ENCODE measurements around the gene NELFE. TPM values are rescaled to one million over a fixed set of nuclear protein-coding genes. Genes with fewer than 3 reads are reported as not detected.

Gene NELFE
- total RNA-seq, 2 experiments from 2014 or later = 67.1 to 70.8 TPM

DNA sequence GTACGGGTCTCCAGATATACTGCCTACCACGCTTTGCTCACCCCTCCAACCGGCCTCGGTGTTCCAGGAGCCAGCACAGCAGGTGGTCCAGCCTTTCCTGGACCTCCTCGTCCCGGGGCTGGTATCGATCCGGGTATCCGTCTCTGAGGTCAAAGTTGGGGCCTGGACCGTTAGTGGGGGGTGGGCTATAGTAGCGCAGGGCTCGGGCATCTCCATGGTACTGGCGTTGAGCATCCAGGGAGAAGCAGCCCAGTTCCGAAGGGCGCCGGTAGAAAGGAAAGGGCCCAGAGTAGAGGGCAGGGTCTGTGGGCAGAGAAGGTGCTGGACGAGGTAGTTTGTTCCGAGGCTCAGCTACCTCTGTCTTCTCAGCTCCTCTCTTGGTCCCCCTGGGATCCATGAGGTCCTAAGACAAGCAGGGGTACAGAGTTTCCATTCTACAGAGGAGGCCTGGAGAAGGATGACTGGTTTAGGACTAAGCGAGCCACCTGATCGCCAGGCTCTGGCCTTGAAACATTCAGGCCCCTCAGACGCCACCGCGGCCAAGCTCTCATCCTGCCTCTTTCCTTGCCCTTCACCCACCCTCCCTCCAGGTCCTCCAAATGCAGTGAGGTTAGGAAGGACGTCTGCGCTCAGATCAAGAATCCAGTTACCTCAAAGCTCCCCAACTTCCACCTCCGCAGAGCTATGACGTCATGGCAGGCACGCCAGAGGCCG, 12.7 kb upstream of the NELFE start:
- H3K27ac Mint-ChIP-seq = peak overlapping the region; percentile 100
- ATAC-seq (no peak), DNase-seq (no peak)
- H3K36me3 Mint-ChIP-seq (ENCODE audit: low read depth) = peaks cover 36% of the 10 kb centered on the region
- H3K4me3 Mint-ChIP-seq = peak overlapping the region; percentile 95
- POLR2A ChIA-PET = interaction anchor here (0.8 to 6.0 kb wide), 16 partner anchors 8 to 1001 kb away, joined by 3 to 68 read pairs (median 4); partner anchors contain the start of genes BAG6, EHMT2, NELFE and PBX2
- CTCF ChIA-PET = interaction anchor here (1.0 to 2.6 kb wide), 5 partner anchors 13 to 224 kb away, joined by 3 to 15 read pairs (median 4); partner anchors contain the start of genes NELFE, NEU1 and SKIC2
- no peaks in the 10 kb centered on the region for H3K9me3 Mint-ChIP-seq (ENCODE audit: insufficient read depth)
- peaks cover 37% of the 10 kb centered on the region for H3K4me1 Mint-ChIP-seq (ENCODE audit: low read depth)
- no peaks in the 10 kb centered on the region for H3K27me3 Mint-ChIP-seq (ENCODE audit: low read depth)

DNA sequence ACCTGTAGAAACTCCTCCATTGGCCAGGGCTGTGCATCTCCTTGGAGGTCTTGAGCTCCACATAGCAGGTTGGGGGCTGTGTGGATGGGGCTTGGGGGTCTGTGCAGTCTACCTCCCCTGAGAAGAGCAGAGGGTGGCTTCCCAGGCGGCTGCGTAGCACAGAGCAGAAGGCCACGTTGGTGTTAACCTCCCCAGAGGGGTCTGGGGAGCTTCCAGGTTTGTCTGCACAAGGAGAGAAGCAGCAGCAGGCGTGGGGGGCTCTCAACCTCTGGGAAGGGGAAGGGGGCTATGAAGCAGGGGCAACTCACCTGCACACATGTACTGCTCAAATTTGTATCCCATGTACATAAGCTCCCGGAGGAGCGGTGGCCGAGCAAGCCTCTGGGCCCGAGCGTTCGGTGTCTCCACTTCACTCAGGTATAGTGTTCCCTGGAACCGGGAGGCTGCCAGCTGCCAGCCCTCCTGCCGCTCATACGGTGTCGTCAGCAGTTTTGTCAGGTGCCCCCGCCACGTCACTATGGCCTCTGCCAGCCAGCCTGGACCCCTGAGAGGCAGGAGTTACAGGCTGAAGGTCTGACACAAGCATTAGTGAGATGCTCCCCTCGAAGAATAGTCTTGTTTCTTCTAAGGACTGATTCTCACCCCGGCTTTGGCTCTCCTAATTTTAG, 12.0 kb upstream of the NELFE start:
- ChIA-PET CTCF (interaction anchor here (1.4 to 2.6 kb wide), 4 partner anchors 12 to 225 kb away, joined by 3 to 15 read pairs (median 9); partner anchors contain the start of genes NELFE and SKIC2), POLR2A (interaction anchor here (0.8 to 6.0 kb wide), 8 partner anchors 9 to 318 kb away, joined by 3 to 68 read pairs (median 4); partner anchors contain the start of genes ATF6B, BAG6, NELFE and SKIC2)
- Mint-ChIP-seq H3K27ac (peak overlapping the region; percentile 100), H3K4me1 (ENCODE audit: low read depth) (peaks cover 37% of the 10 kb centered on the region), H3K9me3 (ENCODE audit: insufficient read depth) (no peaks in the 10 kb centered on the region), H3K27me3 (ENCODE audit: low read depth) (no peaks in the 10 kb centered on the region), H3K4me3 (peak overlapping the region; percentile 95), H3K36me3 (ENCODE audit: low read depth) (peaks cover 39% of the 10 kb centered on the region)
- DNase-seq (no peak), ATAC-seq (no peak)

DNA sequence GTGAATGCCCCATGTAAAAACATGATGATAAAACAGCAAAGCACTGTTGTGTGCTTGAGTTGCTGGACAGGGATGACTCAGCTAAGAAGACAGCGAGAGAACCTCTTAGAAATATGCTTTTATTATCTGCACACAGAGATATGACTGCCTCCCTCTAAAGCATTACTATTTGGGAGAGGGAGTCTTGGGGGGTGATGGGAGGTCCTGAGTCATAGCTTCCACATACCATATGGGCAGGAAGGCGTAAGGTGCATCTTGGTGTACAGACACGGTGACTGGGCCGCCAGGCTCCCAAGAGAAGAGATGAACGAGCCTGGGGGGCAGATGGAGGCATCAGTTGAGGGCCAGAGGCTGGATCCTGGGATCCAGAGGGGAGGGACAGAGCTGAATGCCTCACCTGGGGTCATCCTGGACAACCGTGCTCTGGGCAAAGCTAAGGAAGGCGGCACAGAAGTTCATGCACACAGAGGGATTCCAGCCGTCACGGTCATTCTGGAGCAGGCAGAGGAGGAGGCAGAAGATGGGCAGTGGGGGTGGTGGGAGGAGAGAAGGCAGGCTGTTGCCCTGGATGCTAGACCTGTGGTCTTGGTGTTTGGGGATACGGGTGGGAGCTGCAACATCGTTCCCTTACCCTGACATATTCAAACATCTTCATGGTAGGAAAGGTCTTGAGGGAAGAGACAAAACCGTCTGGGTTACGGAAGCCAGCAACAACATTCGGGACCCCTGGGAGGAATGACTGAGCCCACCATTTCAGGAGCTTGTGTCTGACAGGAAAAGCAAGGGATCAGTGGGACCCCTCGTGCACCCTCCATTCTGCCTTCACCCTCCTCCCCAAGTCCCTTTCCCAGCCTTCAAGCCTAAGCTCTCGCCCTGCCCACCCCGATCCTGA, 11.2 kb upstream of the NELFE start:
- peak overlapping the region; percentile 100 for H3K27ac Mint-ChIP-seq
- POLR2A ChIA-PET = interaction anchor here (0.8 to 6.0 kb wide), 5 partner anchors 8 to 158 kb away, joined by 3 to 68 read pairs (median 4); partner anchors contain the start of genes ATF6B, NELFE and SKIC2
- peak overlapping the region; percentile 95 for H3K4me3 Mint-ChIP-seq
- H3K9me3 Mint-ChIP-seq (ENCODE audit: insufficient read depth) = no peaks in the 10 kb centered on the region
- peaks cover 40% of the 10 kb centered on the region for H3K36me3 Mint-ChIP-seq (ENCODE audit: low read depth)
- CTCF ChIA-PET = interaction anchor here (2.6 kb wide), 1 partner anchor 11 kb away, joined by 14 read pairs; the partner anchor contains the start of genes NELFE and SKIC2
- peaks cover 37% of the 10 kb centered on the region for H3K4me1 Mint-ChIP-seq (ENCODE audit: low read depth)
- no peaks in the 10 kb centered on the region for H3K27me3 Mint-ChIP-seq (ENCODE audit: low read depth)
- no peak for ATAC-seq
- DNase-seq = no peak

DNA sequence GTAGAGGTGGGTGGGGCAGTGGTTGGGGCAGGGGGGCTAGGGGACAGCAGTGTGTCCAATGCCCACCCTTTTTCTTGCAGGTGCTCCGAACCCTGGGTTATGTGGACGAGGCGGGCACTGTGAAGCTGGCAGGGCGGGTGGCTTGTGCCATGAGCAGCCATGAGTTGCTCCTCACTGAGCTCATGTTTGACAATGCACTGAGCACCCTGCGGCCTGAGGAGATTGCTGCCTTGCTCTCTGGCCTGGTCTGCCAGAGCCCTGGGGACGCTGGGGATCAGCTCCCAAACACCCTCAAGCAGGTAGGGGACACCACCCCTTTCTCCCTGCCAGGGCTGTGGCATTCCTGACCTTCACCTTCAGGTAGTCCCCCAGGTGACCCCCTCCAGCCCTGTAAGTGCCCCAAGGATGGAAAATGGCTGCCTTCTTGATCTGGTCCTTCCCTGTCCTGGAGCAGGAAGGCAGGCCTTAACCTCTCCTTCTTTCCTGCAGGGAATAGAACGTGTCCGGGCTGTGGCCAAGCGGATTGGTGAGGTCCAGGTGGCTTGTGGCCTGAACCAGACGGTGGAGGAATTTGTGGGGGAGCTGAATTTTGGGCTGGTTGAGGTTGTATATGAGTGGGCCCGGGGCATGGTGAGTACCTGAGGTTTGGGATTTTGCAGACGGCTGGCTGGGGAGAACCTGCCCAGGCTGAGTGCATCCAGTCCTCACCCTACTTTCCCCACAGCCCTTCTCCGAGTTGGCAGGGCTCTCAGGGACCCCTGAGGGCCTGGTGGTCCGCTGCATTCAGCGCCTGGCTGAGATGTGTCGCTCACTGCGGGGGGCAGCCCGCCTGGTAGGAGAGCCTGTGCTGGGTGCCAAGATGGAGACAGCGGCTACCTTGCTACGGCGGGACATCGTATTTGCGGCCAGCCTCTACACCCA, 10.3 kb upstream of the NELFE start:
- Mint-ChIP-seq H3K27ac (peak overlapping the region; percentile 100), H3K27me3 (ENCODE audit: low read depth) (no peaks in the 10 kb centered on the region), H3K4me1 (ENCODE audit: low read depth) (peaks cover 35% of the 10 kb centered on the region), H3K9me3 (ENCODE audit: insufficient read depth) (no peaks in the 10 kb centered on the region), H3K4me3 (no peak overlapping the region), H3K36me3 (ENCODE audit: low read depth) (peaks cover 45% of the 10 kb centered on the region)
- DNase-seq (no peak), ATAC-seq (no peak)
- POLR2A ChIA-PET = interaction anchor here (6.0 kb wide), 1 partner anchor 10 kb away, joined by 68 read pairs; the partner anchor contains the start of genes NELFE and SKIC2
- CTCF ChIA-PET = no interaction called here

DNA sequence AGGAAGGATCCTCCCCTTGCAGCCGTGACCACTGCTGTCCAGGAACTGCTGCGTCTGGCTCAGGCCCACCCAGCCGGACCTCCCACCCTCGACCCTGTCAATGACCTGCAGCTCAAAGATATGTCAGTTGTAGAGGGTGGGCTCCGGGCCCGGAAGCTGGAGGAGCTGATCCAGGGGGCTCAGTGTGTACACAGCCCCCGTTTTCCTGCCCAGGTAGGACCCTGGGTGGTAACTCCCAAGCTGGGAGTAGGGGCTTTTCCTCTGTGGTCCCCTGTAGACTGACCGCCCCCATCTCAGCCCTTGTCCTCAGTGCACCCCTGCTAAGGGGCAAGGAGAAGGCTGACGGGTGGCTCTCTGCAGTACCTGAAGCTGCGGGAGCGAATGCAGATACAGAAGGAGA, 9.6 kb upstream of the NELFE start:
- ATAC-seq (no peak), DNase-seq (no peak)
- ChIA-PET POLR2A (interaction anchor here (6.0 kb wide), 1 partner anchor 10 kb away, joined by 68 read pairs; the partner anchor contains the start of genes NELFE and SKIC2), CTCF (no interaction called here)
- Mint-ChIP-seq H3K9me3 (ENCODE audit: insufficient read depth) (no peaks in the 10 kb centered on the region), H3K27me3 (ENCODE audit: low read depth) (no peaks in the 10 kb centered on the region), H3K27ac (no peak overlapping the region), H3K4me1 (ENCODE audit: low read depth) (peaks cover 29% of the 10 kb centered on the region), H3K36me3 (ENCODE audit: low read depth) (peaks cover 47% of the 10 kb centered on the region), H3K4me3 (no peak overlapping the region)

DNA sequence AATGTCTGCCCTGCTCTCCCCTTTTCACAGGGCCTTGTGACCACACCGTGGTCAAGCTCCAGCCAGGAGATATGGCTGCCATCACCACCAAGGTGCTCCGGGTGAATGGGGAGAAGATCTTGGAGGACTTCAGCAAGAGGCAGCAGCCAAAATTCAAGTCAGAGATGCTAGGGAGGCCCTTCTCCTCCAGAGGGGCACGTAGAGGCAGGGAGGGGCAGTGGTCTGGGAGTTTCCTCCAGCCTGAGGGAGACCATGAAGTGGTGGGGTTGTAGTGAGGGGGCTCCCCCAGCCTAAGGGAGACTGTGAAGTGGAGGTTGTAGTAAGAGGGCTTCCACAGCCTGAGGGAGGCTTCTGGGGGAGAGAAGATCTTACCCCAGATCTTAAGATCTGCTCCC, 9.2 kb upstream of the NELFE start:
- H3K4me3 Mint-ChIP-seq = no peak overlapping the region
- H3K27ac Mint-ChIP-seq = no peak overlapping the region
- H3K27me3 Mint-ChIP-seq (ENCODE audit: low read depth) = no peaks in the 10 kb centered on the region
- peaks cover 25% of the 10 kb centered on the region for H3K4me1 Mint-ChIP-seq (ENCODE audit: low read depth)
- ChIA-PET CTCF (no interaction called here), POLR2A (no interaction called here)
- ATAC-seq = no peak
- no peaks in the 10 kb centered on the region for H3K9me3 Mint-ChIP-seq (ENCODE audit: insufficient read depth)
- DNase-seq = no peak
- H3K36me3 Mint-ChIP-seq (ENCODE audit: low read depth) = peaks cover 51% of the 10 kb centered on the region

DNA sequence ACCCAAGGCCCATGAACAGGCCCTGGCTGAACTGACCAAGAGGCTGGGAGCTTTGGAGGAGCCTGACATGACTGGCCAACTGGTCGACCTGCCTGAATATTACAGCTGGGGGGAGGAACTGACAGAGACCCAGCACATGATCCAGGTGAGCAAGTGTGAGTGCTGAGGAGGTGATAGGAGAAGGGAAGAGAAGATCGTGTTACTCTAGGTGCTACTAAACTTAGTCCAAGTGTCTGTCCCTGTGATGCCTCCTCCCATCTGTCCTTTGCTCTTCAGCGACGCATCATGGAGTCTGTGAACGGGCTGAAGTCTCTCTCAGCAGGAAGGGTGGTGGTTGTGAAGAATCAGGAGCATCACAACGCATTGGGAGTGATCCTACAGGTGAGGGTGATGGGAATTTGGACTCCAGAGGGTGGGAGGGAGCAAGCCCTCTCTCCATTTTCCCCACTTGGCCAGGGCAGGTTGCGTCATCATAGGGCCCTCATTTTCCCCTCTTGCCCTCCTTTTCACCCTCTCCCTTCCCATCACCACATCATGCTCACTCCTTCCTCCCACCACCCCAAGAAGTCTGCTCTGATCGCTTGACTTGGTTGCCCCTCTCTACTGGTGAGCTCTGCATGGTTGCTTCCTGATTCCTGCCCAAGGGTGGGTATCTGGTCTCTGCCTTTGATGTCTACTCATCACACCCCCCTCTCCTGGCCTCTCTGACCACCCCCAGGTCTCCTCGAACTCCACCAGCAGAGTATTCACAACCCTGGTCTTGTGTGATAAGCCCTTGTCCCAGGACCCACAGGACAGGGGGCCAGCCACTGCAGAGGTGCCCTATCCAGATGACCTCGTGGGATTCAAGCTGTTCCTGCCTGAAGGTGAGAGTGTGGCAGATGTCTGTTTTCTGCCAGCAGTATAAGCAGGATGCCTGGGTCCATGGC, 8.5 kb upstream of the NELFE start:
- peaks cover 57% of the 10 kb centered on the region for H3K36me3 Mint-ChIP-seq (ENCODE audit: low read depth)

DNA sequence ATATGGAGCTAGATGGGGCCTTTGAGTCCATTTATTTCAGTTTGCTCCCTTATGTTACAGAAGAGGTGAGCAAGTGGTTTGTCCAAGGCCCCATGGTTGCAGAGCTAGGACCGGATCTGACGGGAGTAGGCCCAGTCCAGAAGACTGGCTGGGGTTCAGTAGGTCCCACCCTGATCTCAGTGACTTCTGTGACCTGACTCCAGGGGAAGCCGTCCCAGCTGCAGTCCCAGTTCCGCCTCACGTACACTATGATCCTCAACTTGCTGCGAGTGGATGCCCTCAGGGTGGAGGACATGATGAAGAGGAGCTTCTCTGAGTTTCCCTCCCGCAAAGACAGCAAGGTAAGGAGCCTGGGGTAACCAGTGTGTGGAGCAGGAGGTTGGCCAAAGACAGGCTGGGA, 7.7 kb upstream of the NELFE start:
- CTCF ChIA-PET = no interaction called here
- no peak overlapping the region for H3K4me3 Mint-ChIP-seq
- H3K9me3 Mint-ChIP-seq (ENCODE audit: insufficient read depth) = no peaks in the 10 kb centered on the region
- H3K36me3 Mint-ChIP-seq (ENCODE audit: low read depth) = peaks cover 62% of the 10 kb centered on the region
- no peaks in the 10 kb centered on the region for H3K27me3 Mint-ChIP-seq (ENCODE audit: low read depth)
- H3K4me1 Mint-ChIP-seq (ENCODE audit: low read depth) = peaks cover 15% of the 10 kb centered on the region
- ATAC-seq (no peak), DNase-seq (no peak)
- POLR2A ChIA-PET = no interaction called here
- no peak overlapping the region for H3K27ac Mint-ChIP-seq

More for the DNA sequence above, 8.5 kb upstream of the NELFE start:
- no peak for ATAC-seq
- CTCF ChIA-PET = no interaction called here
- Mint-ChIP-seq H3K27ac (peak overlapping the region; percentile 13), H3K4me1 (ENCODE audit: low read depth) (peaks cover 19% of the 10 kb centered on the region), H3K27me3 (ENCODE audit: low read depth) (no peaks in the 10 kb centered on the region), H3K9me3 (ENCODE audit: insufficient read depth) (no peaks in the 10 kb centered on the region), H3K4me3 (no peak overlapping the region)
- no peak for DNase-seq
- POLR2A ChIA-PET = no interaction called here

DNA sequence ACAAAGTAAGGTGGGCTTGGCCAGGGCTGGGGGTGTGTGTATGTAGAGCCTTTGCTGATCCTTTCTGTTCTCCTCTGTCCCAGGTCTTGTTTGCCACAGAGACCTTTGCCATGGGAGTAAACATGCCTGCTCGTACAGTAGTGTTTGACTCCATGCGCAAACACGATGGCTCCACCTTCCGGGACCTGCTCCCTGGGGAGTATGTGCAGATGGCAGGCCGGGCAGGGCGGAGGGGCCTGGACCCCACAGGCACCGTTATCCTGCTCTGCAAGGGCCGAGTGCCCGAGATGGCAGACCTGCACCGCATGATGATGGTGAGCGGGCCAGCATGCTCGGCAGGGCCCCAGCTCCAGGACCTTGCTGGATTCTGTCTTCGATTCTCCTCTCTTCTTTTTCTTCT, 6.9 kb upstream of the NELFE start:
- Mint-ChIP-seq H3K27me3 (ENCODE audit: low read depth) (no peaks in the 10 kb centered on the region), H3K9me3 (ENCODE audit: insufficient read depth) (no peaks in the 10 kb centered on the region), H3K36me3 (ENCODE audit: low read depth) (peaks cover 70% of the 10 kb centered on the region), H3K27ac (no peak overlapping the region), H3K4me3 (no peak overlapping the region), H3K4me1 (ENCODE audit: low read depth) (peaks cover 13% of the 10 kb centered on the region)
- ATAC-seq (no peak), DNase-seq (no peak)
- ChIA-PET POLR2A (no interaction called here), CTCF (no interaction called here)

DNA sequence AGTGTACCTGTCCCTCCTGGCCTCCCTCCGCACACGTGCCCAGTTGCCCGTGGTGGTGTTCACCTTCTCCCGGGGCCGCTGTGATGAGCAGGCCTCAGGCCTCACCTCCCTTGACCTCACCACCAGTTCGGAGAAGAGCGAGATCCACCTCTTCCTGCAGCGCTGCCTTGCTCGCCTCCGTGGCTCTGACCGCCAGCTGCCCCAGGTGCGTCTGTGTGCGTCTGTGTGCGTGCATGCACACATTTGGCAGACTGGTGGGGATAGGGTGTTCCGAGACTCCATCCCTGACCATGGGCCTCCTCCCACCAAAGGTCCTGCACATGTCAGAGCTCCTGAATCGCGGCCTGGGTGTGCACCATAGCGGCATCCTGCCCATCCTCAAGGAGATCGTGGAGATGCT, 5.2 kb upstream of the NELFE start:
- no peak overlapping the region for H3K27ac Mint-ChIP-seq

More for the DNA sequence above, 5.2 kb upstream of the NELFE start:
- Mint-ChIP-seq H3K4me1 (ENCODE audit: low read depth) (peaks cover 20% of the 10 kb centered on the region), H3K9me3 (ENCODE audit: insufficient read depth) (no peaks in the 10 kb centered on the region), H3K4me3 (no peak overlapping the region), H3K27me3 (ENCODE audit: low read depth) (no peaks in the 10 kb centered on the region), H3K36me3 (ENCODE audit: low read depth) (peaks cover 70% of the 10 kb centered on the region)
- DNase-seq (no peak), ATAC-seq (no peak)
- CTCF ChIA-PET = interaction anchor here (1.8 kb wide), 1 partner anchor 11 kb away, joined by 7 read pairs; no protein-coding TSS in a partner anchor
- POLR2A ChIA-PET = interaction anchor here (0.6 to 1.0 kb wide), 2 partner anchors 8 to 229 kb away, joined by 3 read pairs; partner anchors contain the start of gene DXO

Data from activated CD8-positive, alpha-beta T cell treated with anti-CD3 and anti-CD28 coated beads, Interleukin-2, amount 10 ng/mL, durations not matched to agents 7 days and 5 days (primary cell).